Breast epithelium (tissue), 4 donors: Measurements from ENCODE around the gene SNRPD1. TPM values are rescaled to one million over a fixed set of nuclear protein-coding genes. Genes with fewer than 3 reads are reported as not detected.

Source experiments
- DNase-seq, 2 donors: peaks; one replicate each; pipeline ENCODE4 v3.0.0-alpha.2; 2019; ENCODE audit warnings: low spot score in 2 of 2
- H3K27ac ChIP-seq, 2 donors: fragments of 200-600 bp; sonication (generic) in 1 of 2; one replicate each; pipeline ENCODE4 v1.5.1; 2016 to 2019; ENCODE audit warnings: mild to moderate bottlenecking in 1 of 2
- H3K27me3 ChIP-seq, 2 donors: fragments of 200-600 bp; sonication (generic) in 1 of 2; one replicate each; pipeline versions ENCODE4 v1.5.1 to v1.6.0; 2017 to 2019; ENCODE audit warnings: control low read depth in 1 of 2, mild to moderate bottlenecking in 1 of 2
- H3K36me3 ChIP-seq: fragments of 200-600 bp; one replicate; pipeline ENCODE4 v1.5.1; 2019
- H3K4me1 ChIP-seq, 2 donors: fragments of 200-600 bp; sonication (generic); one replicate each; pipeline ENCODE4 v1.5.1; 2016 to 2019; ENCODE audit warnings: control low read depth in 1 of 2
- H3K4me3 ChIP-seq, 3 donors: fragments of 200-600 bp; sonication (generic); 1 replicate in 2 of 3; 2 replicates in 1 of 3; pipeline ENCODE4 v1.5.1; 2016 to 2019; ENCODE audit warnings: mild to moderate bottlenecking in 3 of 3, moderate library complexity in 2 of 3
- H3K9me3 ChIP-seq, 2 donors: fragments of 200-600 bp; sonication (generic) in 1 of 2; one replicate each; pipeline ENCODE4 v1.5.1; 2016 to 2019; ENCODE audit warnings: control low read depth in 1 of 2
- CTCF ChIP-seq, 3 donors: fragments of 450-650 bp; IDR thresholded peaks; one replicate each; pipeline ENCODE4 v1.5.1; 2016 to 2017; ENCODE audit warnings: antibody characterized with exemption in 3 of 3, mild to moderate bottlenecking in 3 of 3, moderate library complexity in 3 of 3
- POLR2A ChIP-seq: fragments of 450-650 bp; IDR thresholded peaks from one replicate; pipeline ENCODE4 v1.6.1; 2016; ENCODE audit warnings: antibody characterized with exemption, mild to moderate bottlenecking, moderate library complexity
- POLR2AphosphoS5 ChIP-seq, 3 donors: sonication (generic); formaldehyde crosslinking; IDR thresholded peaks; one replicate each; pipeline ENCODE4 v1.6.1; 2017; ENCODE audit warnings: antibody characterized with exemption in 3 of 3
- intact Hi-C: fragments of 100-400 bp; cut with DNase I; formaldehyde crosslinking; loops from one replicate; pipeline ENCODE4 v1.15.1; 2023; ENCODE audit warnings: low total_unique reads
- total RNA-seq, 3 donors: library from RNA; depleted of rRNA; stranded (reverse); fragments of >200 nt; gene quantifications; one replicate each; pipeline ENCODE4 v1.1.0, GENCODE V29; 2016

Gene SNRPD1
- total RNA-seq, 3 donors from 2014 or later: 6.7 to 11.8 (median 10.4) TPM

DNA sequence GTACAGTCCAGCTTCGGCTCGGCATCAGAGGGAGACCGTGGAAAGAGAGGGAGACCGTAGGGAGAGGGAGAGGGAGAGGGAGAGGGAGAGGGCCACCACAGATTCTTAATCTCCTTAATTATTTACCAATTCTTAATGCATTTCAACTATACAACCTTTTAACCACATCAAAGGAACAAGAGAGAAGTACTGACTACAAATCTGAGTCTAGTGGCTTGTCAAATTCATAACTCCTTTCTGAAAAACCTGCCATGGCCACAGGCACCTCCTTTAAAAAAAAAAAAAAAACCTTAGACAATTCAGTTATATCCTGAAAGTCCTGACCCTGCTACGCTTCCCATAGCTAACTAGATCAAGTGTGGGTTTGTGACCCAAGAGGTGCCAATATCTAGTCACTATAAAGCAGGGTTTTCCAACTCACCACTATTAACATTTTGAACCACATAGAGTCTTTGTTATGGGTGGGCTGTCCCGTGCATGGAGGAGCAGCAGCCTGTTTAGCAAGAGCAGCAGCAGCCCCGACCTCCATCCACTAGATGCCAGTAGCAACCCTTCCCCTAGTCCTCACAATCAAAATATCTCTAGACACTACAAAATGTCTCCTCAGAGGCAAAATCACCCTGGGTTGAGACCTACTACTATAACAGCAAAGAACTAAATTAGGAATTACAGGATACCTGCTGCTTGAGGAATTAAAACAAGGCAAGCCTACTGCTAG is 18.4 kb upstream of the SNRPD1 start:
- Histone ChIP-seq H3K27me3 (no peaks in the 10 kb centered on the region), H3K4me3 (no peak overlapping the region), H3K9me3 (no peaks in the 10 kb centered on the region), H3K36me3 (no peaks in the 10 kb centered on the region), H3K27ac (no peak overlapping the region), H3K4me1 (peaks cover 0 to 3% of the 10 kb centered on the region in 2 donors)
- TF ChIP-seq POLR2AphosphoS5 (IDR thresholded peaks at IDR 0.05) (no peak), POLR2A (no peak), CTCF (IDR thresholded peaks at IDR 0.05) (no peak)
- intact Hi-C loops: no loop called here
- DNase-seq: no peak

- no peaks in the 10 kb centered on the region for H3K36me3 ChIP-seq
- intact Hi-C loops: no loop called here
- H3K4me3 ChIP-seq: no peak overlapping the region
- H3K4me1 ChIP-seq: peaks cover 0 to 11% of the 10 kb centered on the region in 2 donors
- TF ChIP-seq CTCF (IDR thresholded peaks at IDR 0.05) (no peak), POLR2AphosphoS5 (IDR thresholded peaks at IDR 0.05) (no peak), POLR2A (no peak)
- H3K9me3 ChIP-seq: no peaks in the 10 kb centered on the region
- H3K27me3 ChIP-seq: no peaks in the 10 kb centered on the region
- H3K27ac ChIP-seq: no peak overlapping the region
- no peak for DNase-seq
Observed at GRCh38 chr18:21597620-21598019, 14.5 kb upstream of the SNRPD1 start.

- H3K36me3 ChIP-seq: no peaks in the 10 kb centered on the region
- DNase-seq: no peak
- intact Hi-C loops: no loop called here
- H3K9me3 ChIP-seq: no peaks in the 10 kb centered on the region
- H3K4me1 ChIP-seq: peaks cover 0 to 11% of the 10 kb centered on the region in 2 donors
- H3K27ac ChIP-seq: peak overlapping the region; percentile 95 to 99
- TF ChIP-seq CTCF (IDR thresholded peaks at IDR 0.05): no peak
- no peak for TF ChIP-seq POLR2AphosphoS5 (IDR thresholded peaks at IDR 0.05)
- no peak for TF ChIP-seq POLR2A
- peak overlapping the region; percentile 64 to 79 (median 75) for H3K4me3 ChIP-seq
- H3K27me3 ChIP-seq: no peaks in the 10 kb centered on the region
Observed at GRCh38 chr18:21598726-21599584, 13.2 kb upstream of the SNRPD1 start.

DNA sequence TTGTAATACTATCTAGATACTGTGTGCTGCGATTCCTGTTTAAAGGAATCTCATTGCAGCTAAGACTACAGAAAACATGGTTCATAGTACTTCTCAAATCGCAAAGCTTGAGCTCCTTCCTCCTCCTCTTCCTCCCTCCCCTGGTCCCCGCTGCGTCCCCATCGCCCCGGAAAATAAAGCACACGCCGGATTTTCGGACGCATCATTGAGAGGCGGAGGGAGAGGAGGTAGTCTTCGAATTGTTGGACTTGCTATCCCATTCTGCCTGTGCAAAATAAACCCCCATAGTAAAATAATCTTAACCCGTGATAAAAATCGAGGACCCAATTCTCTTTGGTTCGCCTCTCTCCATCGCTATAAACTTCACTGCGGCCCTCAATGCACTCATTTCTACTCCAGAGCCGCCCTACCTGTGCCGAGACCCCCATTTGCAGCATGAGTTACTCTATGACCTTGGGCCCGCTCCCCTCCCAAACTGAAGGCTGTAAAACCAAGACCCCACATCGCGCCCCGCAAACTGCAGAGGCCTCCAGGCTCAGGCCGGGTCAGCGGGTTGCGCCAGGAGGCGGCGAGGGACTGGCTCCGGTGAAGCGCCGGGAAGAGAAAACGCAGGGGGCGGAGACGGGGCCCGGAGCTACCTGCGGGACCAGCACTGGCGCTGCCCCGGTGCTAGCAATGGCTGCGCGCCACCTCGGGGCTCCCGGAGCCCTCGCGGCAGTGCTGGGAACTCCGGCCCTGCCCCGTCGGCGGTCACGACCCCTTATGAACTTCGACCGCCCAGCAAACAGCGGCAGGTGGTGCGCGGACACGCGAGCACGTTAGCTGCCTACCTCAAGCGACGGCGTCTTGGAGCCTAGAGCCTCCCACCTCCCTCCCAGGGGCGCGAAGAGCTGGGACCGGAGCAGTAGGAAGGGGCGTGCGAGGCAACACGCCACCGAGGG is 12.3 kb upstream of the SNRPD1 start:
- no peaks in the 10 kb centered on the region for H3K27me3 ChIP-seq
- H3K36me3 ChIP-seq: no peaks in the 10 kb centered on the region
- peak in 1 of 3 donors; percentile 32 for TF ChIP-seq CTCF (IDR thresholded peaks at IDR 0.05)
- no peak for TF ChIP-seq POLR2A
- no peak for TF ChIP-seq POLR2AphosphoS5 (IDR thresholded peaks at IDR 0.05)
- peak; percentile 51 to 62 for DNase-seq
- peak overlapping the region; percentile 95 to 99 for H3K27ac ChIP-seq
- intact Hi-C loops: no loop called here
- peaks cover 0 to 11% of the 10 kb centered on the region in 2 donors for H3K4me1 ChIP-seq
- H3K9me3 ChIP-seq: no peaks in the 10 kb centered on the region
- H3K4me3 ChIP-seq: peak overlapping the region; percentile 64 to 79 (median 75)
